HepG2 (cell line): ENCODE data around the gene MGAT5. TPM values are rescaled to one million over a fixed set of nuclear protein-coding genes. Genes with fewer than 3 reads are reported as not detected.
A peak's percentile ranks its signal among the peaks of the same experiment; 100 is the strongest.

ENCODE experiments used
- AHR ChIP-seq: IDR thresholded peaks from 2 replicates; pipeline ENCODE4 v1.6.1; 2018; ENCODE audit warnings: missing genetic modification reagents, missing compliant biosample characterization
- ARNTL ChIP-seq: sonication (generic); formaldehyde crosslinking; IDR thresholded peaks from 2 replicates; pipeline ENCODE4 v1.4.0; 2020; ENCODE audit warnings: mild to moderate bottlenecking, missing genetic modification reagents
- ATF2 ChIP-seq: sonication (generic); formaldehyde crosslinking; IDR thresholded peaks from 2 replicates; pipeline ENCODE4 v1.4.0; 2020; ENCODE audit warnings: missing genetic modification reagents
- CBFB ChIP-seq: sonication (generic); formaldehyde crosslinking; IDR thresholded peaks from 2 replicates; pipeline ENCODE4 v1.4.0; 2020; ENCODE audit warnings: missing genetic modification reagents
- CC2D1A ChIP-seq: sonication (generic); formaldehyde crosslinking; IDR thresholded peaks from 2 replicates; pipeline ENCODE4 v1.8.1; 2023; ENCODE audit warnings: mild to moderate bottlenecking, missing genetic modification reagents
- CHD4 ChIP-seq: fragments of 200-600 bp; sonication (generic); IDR thresholded peaks from 2 replicates; pipeline ENCODE4 v1.7.0; 2017; ENCODE audit warnings: mild to moderate bottlenecking, low read length, borderline replicate concordance
- DMAP1 ChIP-seq: IDR thresholded peaks from 2 replicates; pipeline ENCODE4 v1.6.1; 2016
- FOXK2 ChIP-seq: fragments of 450-650 bp; IDR thresholded peaks from 2 replicates; pipeline ENCODE4 v1.6.1; 2016
- GLI4 ChIP-seq: sonication (generic); formaldehyde crosslinking; IDR thresholded peaks from 2 replicates; pipeline ENCODE4 v1.5.1; 2020; ENCODE audit warnings: missing genetic modification reagents, mild to moderate bottlenecking, moderate library complexity, borderline replicate concordance
- MBD4 ChIP-seq: IDR thresholded peaks from 2 replicates; pipeline ENCODE4 v1.6.1; 2012; ENCODE audit warnings: low read length, inconsistent platforms, borderline replicate concordance
- MBNL3 ChIP-seq: fragments of 250-450 bp; sonication (Bioruptor Pico); conservative IDR thresholded peaks from 2 replicates; pipeline ENCODE4 v1.8.0; 2022; ENCODE audit warnings: mild to moderate bottlenecking, inconsistent platforms
- NR2F2 ChIP-seq: IDR thresholded peaks from 2 replicates; pipeline ENCODE4 v1.6.1; 2012; ENCODE audit warnings: low read depth, inconsistent platforms, borderline replicate concordance
- PAXIP1 ChIP-seq: sonication (generic); formaldehyde crosslinking; conservative IDR thresholded peaks from 2 replicates; pipeline ENCODE4 v1.4.0; 2020; ENCODE audit warnings: mild to moderate bottlenecking, missing genetic modification reagents, moderate library complexity
- REPIN1 ChIP-seq: sonication (generic); formaldehyde crosslinking; IDR thresholded peaks from 2 replicates; pipeline ENCODE4 v1.8.0; 2022; ENCODE audit warnings: missing genetic modification reagents, low read depth, mild to moderate bottlenecking, borderline replicate concordance
- RFX5 ChIP-seq: IDR thresholded peaks from 2 replicates; pipeline ENCODE4 v1.6.1; 2011; ENCODE audit warnings: low read depth, low read length, improper control_type of control experiment
- SMARCC2 ChIP-seq: fragments of 450-650 bp; IDR thresholded peaks from 2 replicates; pipeline ENCODE4 v1.6.1; 2017; ENCODE audit warnings: antibody characterized with exemption, mild to moderate bottlenecking
- SYNCRIP ChIP-seq: fragments of 200-400 bp; formaldehyde crosslinking; IDR thresholded peaks from 2 replicates; pipeline ENCODE4 v1.6.1; 2018; ENCODE audit warnings: mild to moderate bottlenecking, low read depth, low read length; ENCODE audit not compliant: insufficient read depth
- TFAP4 ChIP-seq: sonication (generic); IDR thresholded peaks from 2 replicates; pipeline ENCODE4 v1.6.1; 2016; ENCODE audit warnings: low read depth, borderline replicate concordance
- ZFY ChIP-seq: sonication (generic); formaldehyde crosslinking; IDR thresholded peaks from 2 replicates; pipeline ENCODE4 v1.4.0; 2020; ENCODE audit warnings: missing genetic modification reagents
- ZMYM4 ChIP-seq: sonication (generic); formaldehyde crosslinking; IDR thresholded peaks from 2 replicates; pipeline ENCODE4 v1.8.1; 2023; ENCODE audit warnings: mild to moderate bottlenecking, missing genetic modification reagents
- ZNF160 ChIP-seq: sonication (generic); formaldehyde crosslinking; IDR thresholded peaks from 2 replicates; pipeline ENCODE4 v1.8.0; 2022; ENCODE audit warnings: mild to moderate bottlenecking, inconsistent platforms, missing genetic modification reagents
- ZNF281 ChIP-seq: sonication (generic); formaldehyde crosslinking; IDR thresholded peaks from 2 replicates; pipeline ENCODE4 v1.4.0; 2020; ENCODE audit warnings: missing genetic modification reagents, borderline replicate concordance
- ZNF761 ChIP-seq: sonication (generic); formaldehyde crosslinking; conservative IDR thresholded peaks from 2 replicates; pipeline ENCODE4 v1.4.0; 2020; ENCODE audit warnings: mild to moderate bottlenecking, missing genetic modification reagents
- ZNF780A ChIP-seq: sonication (generic); formaldehyde crosslinking; IDR thresholded peaks from 2 replicates; pipeline ENCODE4 v1.8.0; 2022; ENCODE audit warnings: mild to moderate bottlenecking, missing genetic modification reagents, moderate library complexity
- polyA plus RNA-seq, 8 experiments: library from polyadenylated mRNA; depleted of rRNA in 3 of 8; stranded (reverse) in 7 of 8; unstranded in 1 of 8; fragments of >200 nt; fragmentation: Illumina TruSeq in 4 of 8; extraction: Trizol in 4 of 8; gene quantifications; 2 replicates each; pipeline versions ENCODE4 v1.2.1 to v1.2.3, GENCODE V29; 2011 to 2016; ENCODE audit warnings: low read depth in 4 of 8, missing spikeins in 1 of 8, mixed read lengths in 1 of 8; ENCODE audit not compliant: insufficient read depth in 1 of 8
- total RNA-seq, 5 experiments: library from RNA; depleted of rRNA; stranded (reverse); fragments of >200 nt; fragmentation: Illumina TruSeq; extraction: Trizol; gene quantifications; 2 replicates each; pipeline ENCODE4 v1.2.3, GENCODE V29; 2016; ENCODE audit warnings: low read depth in 1 of 5

MGAT5 gene
- total and polyA plus RNA-seq, 2 of the 13 experiments (the other 11 are each of a cell fraction or from before 2014, with no cell fraction given) = 33.1 to 60.2 TPM

- TF ChIP-seq ZNF281 (CRISPR knock-in tag) = peak; percentile 50; the same call in 1 of the 2 replicates
- peak; percentile 75; the same call in 1 of the 2 replicates for TF ChIP-seq CHD4
- TF ChIP-seq TFAP4 = peak; percentile 97
- no peak for TF ChIP-seq ZFY (CRISPR knock-in tag)
- no peak for TF ChIP-seq MBNL3 (CRISPR knock-in tag)
- TF ChIP-seq ZNF780A (CRISPR knock-in tag) = no peak
- TF ChIP-seq PAXIP1 = peak; percentile 96
- peak; percentile 93 for TF ChIP-seq ZMYM4 (CRISPR knock-in tag)
- no peak for TF ChIP-seq GLI4 (CRISPR knock-in tag)
- peak; percentile 75; the same call in 1 of the 2 replicates for TF ChIP-seq NR2F2
- no peak for TF ChIP-seq FOXK2
- peak; percentile 95; the same call in 1 of the 2 replicates for TF ChIP-seq REPIN1
- peak; percentile 86; the same call in 1 of the 2 replicates for TF ChIP-seq CBFB
- TF ChIP-seq ZNF761 (CRISPR knock-in tag) = no peak
- TF ChIP-seq AHR (CRISPR knock-in tag) = no peak; the same call in 1 of the 2 replicates
- TF ChIP-seq RFX5 = no peak
- TF ChIP-seq SYNCRIP = no peak
- TF ChIP-seq ZNF160 (CRISPR knock-in tag) = no peak
- peak; percentile 58; the same call in 1 of the 2 replicates for TF ChIP-seq DMAP1 (CRISPR knock-in tag)
- peak; percentile 82; the same call in 1 of the 2 replicates for TF ChIP-seq MBD4
- peak; percentile 63 for TF ChIP-seq ARNTL (CRISPR knock-in tag)
- TF ChIP-seq SMARCC2 = peak; percentile 71; the same call in 1 of the 2 replicates
- TF ChIP-seq CC2D1A = no peak; the same call in 1 of the 2 replicates
- TF ChIP-seq ATF2 (CRISPR knock-in tag) = peak; percentile 87
These were observed 178.6 kb downstream of the MGAT5 start (continued) for GRCh38 chr2:134432435-134432883.
